Breast epithelium (tissue), 4 donors: ENCODE data around the gene CCDC12. TPM values are rescaled to one million over a fixed set of nuclear protein-coding genes. Genes with fewer than 3 reads are reported as not detected.

Experiments
- DNase-seq, 2 donors: peaks; one replicate each; pipeline ENCODE4 v3.0.0-alpha.2; 2019; ENCODE audit warnings: low spot score in 2 of 2
- H3K27ac ChIP-seq, 2 donors: fragments of 200-600 bp; sonication (generic) in 1 of 2; one replicate each; pipeline ENCODE4 v1.5.1; 2016 to 2019; ENCODE audit warnings: mild to moderate bottlenecking in 1 of 2
- H3K27me3 ChIP-seq, 2 donors: fragments of 200-600 bp; sonication (generic) in 1 of 2; one replicate each; pipeline versions ENCODE4 v1.5.1 to v1.6.0; 2017 to 2019; ENCODE audit warnings: control low read depth in 1 of 2, mild to moderate bottlenecking in 1 of 2
- H3K36me3 ChIP-seq: fragments of 200-600 bp; one replicate; pipeline ENCODE4 v1.5.1; 2019
- H3K4me1 ChIP-seq, 2 donors: fragments of 200-600 bp; sonication (generic); one replicate each; pipeline ENCODE4 v1.5.1; 2016 to 2019; ENCODE audit warnings: control low read depth in 1 of 2
- H3K4me3 ChIP-seq, 3 donors: fragments of 200-600 bp; sonication (generic); 1 replicate in 2 of 3; 2 replicates in 1 of 3; pipeline ENCODE4 v1.5.1; 2016 to 2019; ENCODE audit warnings: mild to moderate bottlenecking in 3 of 3, moderate library complexity in 2 of 3
- H3K9me3 ChIP-seq, 2 donors: fragments of 200-600 bp; sonication (generic) in 1 of 2; one replicate each; pipeline ENCODE4 v1.5.1; 2016 to 2019; ENCODE audit warnings: control low read depth in 1 of 2
- CTCF ChIP-seq, 3 donors: fragments of 450-650 bp; IDR thresholded peaks; one replicate each; pipeline ENCODE4 v1.5.1; 2016 to 2017; ENCODE audit warnings: antibody characterized with exemption in 3 of 3, mild to moderate bottlenecking in 3 of 3, moderate library complexity in 3 of 3
- POLR2A ChIP-seq: fragments of 450-650 bp; IDR thresholded peaks from one replicate; pipeline ENCODE4 v1.6.1; 2016; ENCODE audit warnings: antibody characterized with exemption, mild to moderate bottlenecking, moderate library complexity
- POLR2AphosphoS5 ChIP-seq, 3 donors: sonication (generic); formaldehyde crosslinking; IDR thresholded peaks; one replicate each; pipeline ENCODE4 v1.6.1; 2017; ENCODE audit warnings: antibody characterized with exemption in 3 of 3
- intact Hi-C: fragments of 100-400 bp; cut with DNase I; formaldehyde crosslinking; loops from one replicate; pipeline ENCODE4 v1.15.1; 2023; ENCODE audit warnings: low total_unique reads
- total RNA-seq, 3 donors: library from RNA; depleted of rRNA; stranded (reverse); fragments of >200 nt; gene quantifications; one replicate each; pipeline ENCODE4 v1.1.0, GENCODE V29; 2016

The CCDC12 gene
- total RNA-seq, 3 donors from 2014 or later, result 27.0 to 50.2 (median 43.9) TPM

- H3K27me3 ChIP-seq, result no peaks in the 10 kb centered on the region
- H3K4me3 ChIP-seq, result no peak overlapping the region
- no peaks in the 10 kb centered on the region for H3K36me3 ChIP-seq
- intact Hi-C loops, result no loop called here
- TF ChIP-seq POLR2A (no peak), CTCF (IDR thresholded peaks at IDR 0.05) (no peak), POLR2AphosphoS5 (IDR thresholded peaks at IDR 0.05) (no peak)
- no peaks in the 10 kb centered on the region for H3K9me3 ChIP-seq
- peaks cover 0 to 9% of the 10 kb centered on the region in 2 donors for H3K4me1 ChIP-seq
- no peak for DNase-seq
- H3K27ac ChIP-seq, result no peak overlapping the region
Measured at GRCh38 chr3:46903341-46904302, 72.9 kb downstream of the CCDC12 start.

- no peaks in the 10 kb centered on the region for H3K36me3 ChIP-seq
- peaks cover 0 to 7% of the 10 kb centered on the region in 2 donors for H3K27me3 ChIP-seq
- H3K4me3 ChIP-seq, result no peak overlapping the region
- DNase-seq, result no peak
- intact Hi-C loops, result no loop called here
- no peaks in the 10 kb centered on the region for H3K9me3 ChIP-seq
- TF ChIP-seq CTCF (IDR thresholded peaks at IDR 0.05) (no peak), POLR2AphosphoS5 (IDR thresholded peaks at IDR 0.05) (no peak), POLR2A (no peak)
- H3K27ac ChIP-seq, result no peak overlapping the region
- H3K4me1 ChIP-seq, result no peaks in the 10 kb centered on the region
Measured at GRCh38 chr3:46902188-46902631, 74.3 kb downstream of the CCDC12 start.

- Histone ChIP-seq H3K9me3 (no peaks in the 10 kb centered on the region), H3K27ac (no peak overlapping the region), H3K27me3 (peaks cover 0 to 7% of the 10 kb centered on the region in 2 donors), H3K36me3 (no peaks in the 10 kb centered on the region), H3K4me1 (no peaks in the 10 kb centered on the region), H3K4me3 (no peak overlapping the region)
- TF ChIP-seq POLR2AphosphoS5 (IDR thresholded peaks at IDR 0.05) (no peak), POLR2A (no peak), CTCF (IDR thresholded peaks at IDR 0.05) (no peak)
- no peak for DNase-seq
- intact Hi-C loops, result no loop called here
Measured at GRCh38 chr3:46901591-46902187, 74.9 kb downstream of the CCDC12 start.

- TF ChIP-seq POLR2A (no peak), POLR2AphosphoS5 (IDR thresholded peaks at IDR 0.05) (no peak), CTCF (IDR thresholded peaks at IDR 0.05) (no peak)
- Histone ChIP-seq H3K4me1 (no peaks in the 10 kb centered on the region), H3K27ac (no peak overlapping the region), H3K36me3 (no peaks in the 10 kb centered on the region), H3K4me3 (no peak overlapping the region), H3K27me3 (peaks cover 0 to 7% of the 10 kb centered on the region in 2 donors), H3K9me3 (no peaks in the 10 kb centered on the region)
- intact Hi-C loops, result no loop called here
- DNase-seq, result no peak
Measured at GRCh38 chr3:46901061-46901460, 75.5 kb downstream of the CCDC12 start.

- Histone ChIP-seq H3K9me3 (no peaks in the 10 kb centered on the region), H3K4me3 (no peak overlapping the region), H3K36me3 (no peaks in the 10 kb centered on the region), H3K4me1 (no peaks in the 10 kb centered on the region), H3K27ac (no peak overlapping the region), H3K27me3 (peaks cover 0 to 7% of the 10 kb centered on the region in 2 donors)
- no peak for TF ChIP-seq CTCF (IDR thresholded peaks at IDR 0.05)
- intact Hi-C loops, result no loop called here
- no peak for DNase-seq
Measured at GRCh38 chr3:46900356-46900755, 76.2 kb downstream of the CCDC12 start.
